IMR-90 (cell line): ENCODE measurements around the gene NUP210L.

ENCODE experiments used
- MXI1 ChIP-seq: IDR thresholded peaks from 2 replicates; pipeline ENCODE4 v1.6.1; 2012; ENCODE audit warnings: low read depth, mild to moderate bottlenecking, low read length, moderate library complexity, borderline replicate concordance
- POLR2A ChIP-seq: IDR thresholded peaks from 2 replicates; pipeline ENCODE4 v1.6.1; 2012; ENCODE audit warnings: mild to moderate bottlenecking, low read depth, low read length
- RFX5 ChIP-seq: IDR thresholded peaks from 2 replicates; pipeline ENCODE4 v1.8.0; 2012; ENCODE audit warnings: low read depth, mild to moderate bottlenecking, low read length, moderate library complexity
- SMC3 ChIP-seq: fragments of 150-350 bp; IDR thresholded peaks from 2 replicates; pipeline ENCODE4 v1.6.1; 2016; ENCODE audit warnings: low read depth, mild to moderate bottlenecking, antibody characterized with exemption, low read length, moderate library complexity
- TF ChIP-seq, protein P1 (sequence below): conservative IDR thresholded peaks from 2 replicates; pipeline ENCODE4 v1.5.1; 2012; ENCODE audit warnings: mild to moderate bottlenecking, low read depth, low read length, improper control_type of control experiment

DNA sequence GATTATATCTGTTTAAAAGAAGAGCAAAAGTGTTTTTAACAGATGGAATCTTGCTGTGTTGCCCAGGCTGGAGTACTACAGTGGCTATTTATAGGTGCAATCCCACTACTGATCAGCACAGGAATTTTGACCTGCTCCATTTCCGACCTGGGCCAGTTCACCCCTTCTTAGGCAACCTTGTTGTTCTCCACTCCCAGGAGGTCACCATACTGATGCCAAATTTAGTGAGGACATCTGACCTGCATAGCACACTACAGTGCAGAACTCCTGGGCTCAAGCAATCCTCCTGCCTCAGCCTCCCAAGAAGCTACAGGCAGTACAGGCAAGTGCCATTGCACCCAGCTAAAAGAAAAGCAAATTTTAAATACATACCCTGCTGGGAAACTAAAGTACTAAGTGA is 11.3 kb upstream of the NUP210L start:
- no peak for TF ChIP-seq POLR2A
- no peak for TF ChIP-seq RFX5
- TF ChIP-seq, protein P1, sequence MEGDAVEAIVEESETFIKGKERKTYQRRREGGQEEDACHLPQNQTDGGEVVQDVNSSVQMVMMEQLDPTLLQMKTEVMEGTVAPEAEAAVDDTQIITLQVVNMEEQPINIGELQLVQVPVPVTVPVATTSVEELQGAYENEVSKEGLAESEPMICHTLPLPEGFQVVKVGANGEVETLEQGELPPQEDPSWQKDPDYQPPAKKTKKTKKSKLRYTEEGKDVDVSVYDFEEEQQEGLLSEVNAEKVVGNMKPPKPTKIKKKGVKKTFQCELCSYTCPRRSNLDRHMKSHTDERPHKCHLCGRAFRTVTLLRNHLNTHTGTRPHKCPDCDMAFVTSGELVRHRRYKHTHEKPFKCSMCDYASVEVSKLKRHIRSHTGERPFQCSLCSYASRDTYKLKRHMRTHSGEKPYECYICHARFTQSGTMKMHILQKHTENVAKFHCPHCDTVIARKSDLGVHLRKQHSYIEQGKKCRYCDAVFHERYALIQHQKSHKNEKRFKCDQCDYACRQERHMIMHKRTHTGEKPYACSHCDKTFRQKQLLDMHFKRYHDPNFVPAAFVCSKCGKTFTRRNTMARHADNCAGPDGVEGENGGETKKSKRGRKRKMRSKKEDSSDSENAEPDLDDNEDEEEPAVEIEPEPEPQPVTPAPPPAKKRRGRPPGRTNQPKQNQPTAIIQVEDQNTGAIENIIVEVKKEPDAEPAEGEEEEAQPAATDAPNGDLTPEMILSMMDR, result no peak
- TF ChIP-seq MXI1, result no peak
- TF ChIP-seq SMC3, result no peak
